Hindlimb muscle (tissue), 1 donor: ENCODE data around the gene STPG3. TPM values are rescaled to one million over a fixed set of nuclear protein-coding genes. Genes with fewer than 3 reads are reported as not detected.

Source experiments
- DNase-seq: peaks from one replicate; pipeline ENCODE4 v3.0.0-alpha.2; 2013
- polyA plus RNA-seq: library from polyadenylated mRNA; unstranded; fragments of 120-200 nt; gene quantifications from one replicate; pipeline ENCODE4 v1.2.1, GENCODE V29; 2013; ENCODE audit not compliant: insufficient read length

STPG3 gene
- polyA plus RNA-seq, 1 donor: not detected

GRCh38 chr9:137302449-137303150 lies 51.5 kb downstream of the STPG3 start:
- no peak for DNase-seq

Other genes with a start within 250 kb of the STPG3 start
- gene ABCA2, start 223.0 kb upstream of the STPG3 start, polyA plus RNA-seq: 18.4 TPM
- 0.10 TPM for gene FUT7, start 219.2 kb upstream of the STPG3 start, polyA plus RNA-seq
- 44.1 TPM for gene NPDC1, start 205.1 kb upstream of the STPG3 start, polyA plus RNA-seq
- 11.0 TPM for gene ENTPD2, start 197.2 kb upstream of the STPG3 start, polyA plus RNA-seq
- gene SAPCD2, start 180.7 kb upstream of the STPG3 start, polyA plus RNA-seq: 3.9 TPM
- 2.5 TPM for gene UAP1L1, start 173.8 kb upstream of the STPG3 start, polyA plus RNA-seq
- gene MAN1B1, start 164.3 kb upstream of the STPG3 start, polyA plus RNA-seq: 43.6 TPM
- gene DPP7, start 136.6 kb upstream of the STPG3 start, polyA plus RNA-seq: 30.0 TPM
- gene GRIN1, start 112.1 kb upstream of the STPG3 start, polyA plus RNA-seq: not detected
- not detected for gene LRRC26, start 81.2 kb upstream of the STPG3 start, polyA plus RNA-seq
- not detected for gene TMEM210, start 79.2 kb upstream of the STPG3 start, polyA plus RNA-seq
- gene ANAPC2, start 62.7 kb upstream of the STPG3 start, polyA plus RNA-seq: 36.3 TPM
- gene SSNA1, start 62.6 kb upstream of the STPG3 start, polyA plus RNA-seq: 66.5 TPM
- 14.0 TPM for gene TPRN, start 50.5 kb upstream of the STPG3 start, polyA plus RNA-seq
- 36.1 TPM for gene TMEM203, start 45.6 kb upstream of the STPG3 start, polyA plus RNA-seq
- gene NDOR1, start 45.6 kb upstream of the STPG3 start, polyA plus RNA-seq: 10.5 TPM
- 4.2 TPM for gene RNF208, start 29.0 kb upstream of the STPG3 start, polyA plus RNA-seq
- 2.5 TPM for gene CYSRT1, start 26.1 kb upstream of the STPG3 start, polyA plus RNA-seq
- gene RNF224, start 23.8 kb upstream of the STPG3 start, polyA plus RNA-seq: 2.1 TPM
- gene SLC34A3, start 20.4 kb upstream of the STPG3 start, polyA plus RNA-seq: 1.8 TPM
- 145 TPM for gene TUBB4B, start 10.0 kb upstream of the STPG3 start, polyA plus RNA-seq
- 53.1 TPM for gene NELFB, start 4.0 kb downstream of the STPG3 start, polyA plus RNA-seq
- 7.9 TPM for gene TOR4A, start 26.4 kb downstream of the STPG3 start, polyA plus RNA-seq
- gene NRARP, start 51.0 kb downstream of the STPG3 start, polyA plus RNA-seq: 3.9 TPM
- gene EXD3, start 171.9 kb downstream of the STPG3 start, polyA plus RNA-seq: 16.6 TPM
- 4.2 TPM for gene NOXA1, start 172.1 kb downstream of the STPG3 start, polyA plus RNA-seq
- gene ENTPD8, start 190.1 kb downstream of the STPG3 start, polyA plus RNA-seq: 0.98 TPM
- 18.1 TPM for gene NSMF, start 208.0 kb downstream of the STPG3 start, polyA plus RNA-seq